HepG2 (cell line): ENCODE data around the gene SEMA3C. TPM values are rescaled to one million over a fixed set of nuclear protein-coding genes. Genes with fewer than 3 reads are reported as not detected.

Experiments
- ATAC-seq: fragments of 200-7000 bp; cut with Tn5 transposase; 3 replicates; pipeline ENCODE4 v1.9.1; 2020; ENCODE audit warnings: mild to moderate bottlenecking, moderate library complexity
- BruUV-seq: library from RNA; stranded (reverse); fragments of 400-500 nt; replicated peaks from 2 replicates; lab custom pipeline; 2021; lab: Mats Ljungman, UMichigan
- CTCF ChIA-PET: fragments of 300-600 bp; formaldehyde crosslinking; extraction: SDS; loops from one replicate; lab custom pipeline; 2021; ENCODE audit warnings: low total read pairs, inconsistent platforms, low intra/inter-chr PET ratio; lab: Yijun Ruan, JAX
- POLR2A ChIA-PET: fragments of 350-600 bp; sonication (Branson Sonifier 250); formaldehyde crosslinking; loops from one replicate; lab custom pipeline; 2020; ENCODE audit warnings: antibody characterized with exemption, inconsistent platforms; lab: Yijun Ruan, JAX
- DNase-seq: peaks from one replicate; pipeline ENCODE4 v3.0.0-alpha.2; 2015; ENCODE audit warnings: low spot score
- FAIRE-seq: peaks from 3 replicates; lab custom pipeline; 2011; peaks lifted over from hg19 to GRCh38; lab: Jason Lieb, UNC
- H2AFZ ChIP-seq: one replicate; pipeline ENCODE4 v1.6.1; 2011; ENCODE audit warnings: low read length, inconsistent platforms
- H3K27ac ChIP-seq: fragments of 300-600 bp; 3 replicates; pipeline ENCODE4 v1.8.0; 2011; ENCODE audit warnings: mixed run types, mild to moderate bottlenecking, mixed read lengths, low read length, inconsistent platforms; ENCODE audit not compliant: insufficient read depth; ENCODE audit errors: extremely low read length
- H3K27me3 ChIP-seq, 2 experiments: fragments of 200-600 bp in 1 of 2; 2 replicates in 1 of 2; 3 replicates in 1 of 2; pipeline versions ENCODE4 v1.6.0 to v1.8.0; 2011; ENCODE audit warnings: low read length in 2 of 2, mild to moderate bottlenecking in 2 of 2, moderate library complexity in 2 of 2, inconsistent platforms in 1 of 2; ENCODE audit not compliant: insufficient read depth in 2 of 2, control insufficient read depth in 1 of 2
- H3K36me3 ChIP-seq, 2 experiments: fragments of 200-600 bp in 1 of 2; replicated peaks in 1 of 2; 2 replicates in 1 of 2; 3 replicates in 1 of 2; pipeline versions ENCODE4 v1.5.1 to v1.8.0; 2011; ENCODE audit warnings: low read length in 2 of 2, inconsistent platforms in 1 of 2; ENCODE audit not compliant: insufficient read depth in 2 of 2, control insufficient read depth in 1 of 2
- H3K4me1 ChIP-seq: 2 replicates; pipeline ENCODE4 v1.5.1; 2012; ENCODE audit warnings: low read length, inconsistent platforms; ENCODE audit not compliant: insufficient read depth
- H3K4me2 ChIP-seq: 2 replicates; pipeline ENCODE4 v1.6.0; 2011; ENCODE audit warnings: low read depth, low read length, inconsistent platforms
- H3K4me3 ChIP-seq, 3 experiments: fragments of 200-600 bp in 1 of 3; sonication (generic), shearing (Covaris generic) in 1 of 3; replicated peaks in 1 of 3; 2 replicates each; pipeline ENCODE4 v1.5.1; 2011 to 2016; ENCODE audit warnings: low read length in 3 of 3, inconsistent platforms in 2 of 3, low read depth in 2 of 3, mild to moderate bottlenecking in 2 of 3, control low read depth in 1 of 3, mixed read lengths in 1 of 3; ENCODE audit not compliant: insufficient read depth in 1 of 3
- H3K79me2 ChIP-seq: one replicate; pipeline ENCODE4 v1.6.1; 2011; ENCODE audit warnings: low read length, inconsistent platforms; ENCODE audit not compliant: insufficient read depth
- H3K9ac ChIP-seq: 2 replicates; pipeline ENCODE4 v1.6.0; 2011; ENCODE audit warnings: mild to moderate bottlenecking, low read depth, low read length, inconsistent platforms; ENCODE audit not compliant: insufficient read depth
- H3K9me3 ChIP-seq: 2 replicates; pipeline ENCODE4 v1.5.1; 2012; ENCODE audit warnings: mild to moderate bottlenecking, low read length
- H4K20me1 ChIP-seq: 2 replicates; pipeline ENCODE4 v1.6.0; 2011; ENCODE audit warnings: inconsistent platforms, mild to moderate bottlenecking, low read length, moderate library complexity; ENCODE audit not compliant: insufficient read depth
- BHLHE40 ChIP-seq: IDR thresholded peaks from 2 replicates; pipeline ENCODE4 v1.6.1; 2011; ENCODE audit warnings: low read length, improper control_type of control experiment
- FOXJ3 ChIP-seq: sonication (generic); formaldehyde crosslinking; IDR thresholded peaks from 2 replicates; pipeline ENCODE4 v1.4.0; 2020; ENCODE audit warnings: missing genetic modification reagents, mild to moderate bottlenecking, borderline replicate concordance
- HHEX ChIP-seq: IDR thresholded peaks from 2 replicates; pipeline ENCODE4 v1.6.1; 2016; ENCODE audit warnings: control low read depth
- HNF4G ChIP-seq, 2 experiments: sonication (generic) in 1 of 2; formaldehyde crosslinking in 1 of 2; IDR thresholded peaks; 2 replicates each; pipeline versions ENCODE4 v1.4.0 to v1.6.1; 2011 to 2020; ENCODE audit warnings: borderline replicate concordance in 2 of 2, low read depth in 2 of 2, mild to moderate bottlenecking in 2 of 2, low read length in 1 of 2, missing genetic modification reagents in 1 of 2, moderate library complexity in 1 of 2
- MAF1 ChIP-seq: sonication (generic); formaldehyde crosslinking; IDR thresholded peaks from 2 replicates; pipeline ENCODE4 v1.5.0; 2020; ENCODE audit warnings: missing genetic modification reagents, borderline replicate concordance
- RAD21 ChIP-seq: fragments of 450-650 bp; formaldehyde crosslinking; IDR thresholded peaks from 2 replicates; pipeline ENCODE4 v1.5.0; 2020; ENCODE audit warnings: mild to moderate bottlenecking
- RFX3 ChIP-seq: IDR thresholded peaks from 2 replicates; pipeline ENCODE4 v1.6.1; 2016; ENCODE audit warnings: missing biosample characterization, missing genetic modification reagents
- ZNF121 ChIP-seq: sonication (generic); formaldehyde crosslinking; IDR thresholded peaks from 2 replicates; pipeline ENCODE4 v1.5.0; 2020; ENCODE audit warnings: mild to moderate bottlenecking, missing genetic modification reagents
- ZNF530 ChIP-seq: sonication (generic); formaldehyde crosslinking; IDR thresholded peaks from 2 replicates; pipeline ENCODE4 v1.5.0; 2020; ENCODE audit warnings: low read depth, mild to moderate bottlenecking, missing genetic modification reagents
- ZNF792 ChIP-seq: IDR thresholded peaks from 2 replicates; pipeline ENCODE4 v1.6.1; 2016
- WGBS: methylation state at CpG from one replicate; pipeline ENCODE4 v1.1.6; 2017; ENCODE audit warnings: low lambda C conversion rate; 5-methylcytosine and 5-hydroxymethylcytosine counted together
- in situ Hi-C: cut with HindIII; loops from 2 replicates; pipeline ENCODE4 v1.10.0; 2017; ENCODE audit warnings: low pct_unique_long_range_greater_than_20kb; ENCODE audit not compliant: extremely low pct_ligation_motif_present
- intact Hi-C: fragments of 100-400 bp; cut with micrococcal nuclease; formaldehyde crosslinking; loops from one replicate; pipeline ENCODE4 v1.10.0; 2022; ENCODE audit not compliant: unreplicated experiment
- polyA plus RNA-seq, 8 experiments: library from polyadenylated mRNA; depleted of rRNA in 3 of 8; stranded (reverse) in 7 of 8; unstranded in 1 of 8; fragments of >200 nt; fragmentation: Illumina TruSeq in 4 of 8; extraction: Trizol in 4 of 8; gene quantifications; 2 replicates each; pipeline versions ENCODE4 v1.2.1 to v1.2.3, GENCODE V29; 2011 to 2016; ENCODE audit warnings: low read depth in 4 of 8, missing spikeins in 1 of 8, mixed read lengths in 1 of 8; ENCODE audit not compliant: insufficient read depth in 1 of 8
- total RNA-seq, 5 experiments: library from RNA; depleted of rRNA; stranded (reverse); fragments of >200 nt; fragmentation: Illumina TruSeq; extraction: Trizol; gene quantifications; 2 replicates each; pipeline ENCODE4 v1.2.3, GENCODE V29; 2016; ENCODE audit warnings: low read depth in 1 of 5
- TF ChIP-seq, protein P1 (sequence below): sonication (generic); formaldehyde crosslinking; IDR thresholded peaks from 2 replicates; pipeline ENCODE4 v1.4.0; 2020; ENCODE audit warnings: missing genetic modification reagents
- TF ChIP-seq, protein P2 (sequence below), 2 experiments: sonication (generic) in 1 of 2; formaldehyde crosslinking in 1 of 2; IDR thresholded peaks; 2 replicates each; pipeline versions ENCODE4 v1.4.0 to v1.6.1; 2018 to 2020; ENCODE audit warnings: missing genetic modification reagents in 2 of 2, borderline replicate concordance in 1 of 2, low read depth in 1 of 2, mild to moderate bottlenecking in 1 of 2, missing biosample characterization in 1 of 2
- TF ChIP-seq, protein P3 (sequence below): sonication (generic); formaldehyde crosslinking; IDR thresholded peaks from 2 replicates; pipeline ENCODE4 v1.8.1; 2022; ENCODE audit warnings: low read depth, mild to moderate bottlenecking, missing genetic modification reagents
- TF ChIP-seq, protein P4 (sequence below): sonication (generic); formaldehyde crosslinking; IDR thresholded peaks from 2 replicates; pipeline ENCODE4 v1.8.1; 2023; ENCODE audit warnings: missing genetic modification reagents, inconsistent platforms, borderline replicate concordance
- TF ChIP-seq, protein P5 (sequence below): sonication (generic); formaldehyde crosslinking; IDR thresholded peaks from 2 replicates; pipeline ENCODE4 v1.9.0; 2021; ENCODE audit warnings: missing genetic modification reagents, borderline replicate concordance

SEMA3C gene
- total and polyA plus RNA-seq, 2 of the 13 experiments (the other 11 are each of a cell fraction or from before 2014, with no cell fraction given), result 0.05 to 0.13 TPM

DNA sequence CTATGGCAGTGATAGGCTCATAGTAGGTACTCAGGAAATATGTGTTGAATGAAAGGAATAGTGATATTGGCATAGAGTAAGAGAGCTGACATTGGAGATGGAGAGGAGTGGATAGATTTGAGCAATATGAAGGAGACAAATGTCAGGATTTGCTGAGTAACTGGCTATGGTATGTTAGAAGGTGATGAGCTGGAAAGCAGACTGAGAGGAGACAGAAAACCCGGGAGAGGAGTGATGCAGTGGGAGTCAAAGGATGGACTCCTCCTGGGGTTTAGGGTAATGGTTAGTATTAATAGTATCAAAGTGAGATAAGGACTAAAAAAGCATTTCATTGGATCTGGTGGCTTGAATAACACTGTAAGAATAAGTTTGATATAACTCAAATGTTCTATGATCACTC, 215.6 kb downstream of the SEMA3C start:
- no TSS peak for BruUV-seq
- Histone ChIP-seq H3K9ac (no peak overlapping the region), H3K4me2 (no peak overlapping the region), H3K9me3 (no peaks in the 10 kb centered on the region), H3K27me3 (peaks cover 0 to 2% of the 10 kb centered on the region in 2 experiments; a peak in 1 of 5 replicates), H2AFZ (no peak overlapping the region), H3K4me3 (no peak overlapping the region), H3K27ac (no peak overlapping the region), H4K20me1 (no peaks in the 10 kb centered on the region), H3K36me3 (no peaks in the 10 kb centered on the region), H3K79me2 (no peaks in the 10 kb centered on the region), H3K4me1 (no peaks in the 10 kb centered on the region)
- intact Hi-C loops (no loop called here), in situ Hi-C loops (loop anchor here (5.0 to 10.0 kb wide), 2 partner anchors 552 to 744 kb away; no protein-coding TSS in a partner anchor)
- TF ChIP-seq, protein P1, sequence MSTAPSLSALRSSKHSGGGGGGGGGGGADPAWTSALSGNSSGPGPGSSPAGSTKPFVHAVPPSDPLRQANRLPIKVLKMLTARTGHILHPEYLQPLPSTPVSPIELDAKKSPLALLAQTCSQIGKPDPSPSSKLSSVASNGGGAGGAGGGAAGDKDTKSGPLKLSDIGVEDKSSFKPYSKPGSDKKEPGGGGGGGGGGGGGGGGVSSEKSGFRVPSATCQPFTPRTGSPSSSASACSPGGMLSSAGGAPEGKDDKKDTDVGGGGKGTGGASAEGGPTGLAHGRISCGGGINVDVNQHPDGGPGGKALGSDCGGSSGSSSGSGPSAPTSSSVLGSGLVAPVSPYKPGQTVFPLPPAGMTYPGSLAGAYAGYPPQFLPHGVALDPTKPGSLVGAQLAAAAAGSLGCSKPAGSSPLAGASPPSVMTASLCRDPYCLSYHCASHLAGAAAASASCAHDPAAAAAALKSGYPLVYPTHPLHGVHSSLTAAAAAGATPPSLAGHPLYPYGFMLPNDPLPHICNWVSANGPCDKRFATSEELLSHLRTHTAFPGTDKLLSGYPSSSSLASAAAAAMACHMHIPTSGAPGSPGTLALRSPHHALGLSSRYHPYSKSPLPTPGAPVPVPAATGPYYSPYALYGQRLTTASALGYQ (CRISPR knock-in tag), result no peak
- TF ChIP-seq RFX3, result no peak
- no peak for TF ChIP-seq ZNF530 (CRISPR knock-in tag)
- TF ChIP-seq, protein P2, sequence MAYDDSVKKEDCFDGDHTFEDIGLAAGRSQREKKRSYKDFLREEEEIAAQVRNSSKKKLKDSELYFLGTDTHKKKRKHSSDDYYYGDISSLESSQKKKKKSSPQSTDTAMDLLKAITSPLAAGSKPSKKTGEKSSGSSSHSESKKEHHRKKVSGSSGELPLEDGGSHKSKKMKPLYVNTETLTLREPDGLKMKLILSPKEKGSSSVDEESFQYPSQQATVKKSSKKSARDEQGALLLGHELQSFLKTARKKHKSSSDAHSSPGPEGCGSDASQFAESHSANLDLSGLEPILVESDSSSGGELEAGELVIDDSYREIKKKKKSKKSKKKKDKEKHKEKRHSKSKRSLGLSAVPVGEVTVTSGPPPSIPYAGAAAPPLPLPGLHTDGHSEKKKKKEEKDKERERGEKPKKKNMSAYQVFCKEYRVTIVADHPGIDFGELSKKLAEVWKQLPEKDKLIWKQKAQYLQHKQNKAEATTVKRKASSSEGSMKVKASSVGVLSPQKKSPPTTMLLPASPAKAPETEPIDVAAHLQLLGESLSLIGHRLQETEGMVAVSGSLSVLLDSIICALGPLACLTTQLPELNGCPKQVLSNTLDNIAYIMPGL (CRISPR knock-in tag; IDR thresholded peaks at IDR 0.05; ENCODE audit: borderline replicate concordance in 1 of 2, low read depth in 1 of 2), result no peak
- TF ChIP-seq BHLHE40, result no peak
- TF ChIP-seq FOXJ3 (CRISPR knock-in tag), result no peak
- TF ChIP-seq ZNF121 (CRISPR knock-in tag), result no peak
- TF ChIP-seq, protein P3, sequence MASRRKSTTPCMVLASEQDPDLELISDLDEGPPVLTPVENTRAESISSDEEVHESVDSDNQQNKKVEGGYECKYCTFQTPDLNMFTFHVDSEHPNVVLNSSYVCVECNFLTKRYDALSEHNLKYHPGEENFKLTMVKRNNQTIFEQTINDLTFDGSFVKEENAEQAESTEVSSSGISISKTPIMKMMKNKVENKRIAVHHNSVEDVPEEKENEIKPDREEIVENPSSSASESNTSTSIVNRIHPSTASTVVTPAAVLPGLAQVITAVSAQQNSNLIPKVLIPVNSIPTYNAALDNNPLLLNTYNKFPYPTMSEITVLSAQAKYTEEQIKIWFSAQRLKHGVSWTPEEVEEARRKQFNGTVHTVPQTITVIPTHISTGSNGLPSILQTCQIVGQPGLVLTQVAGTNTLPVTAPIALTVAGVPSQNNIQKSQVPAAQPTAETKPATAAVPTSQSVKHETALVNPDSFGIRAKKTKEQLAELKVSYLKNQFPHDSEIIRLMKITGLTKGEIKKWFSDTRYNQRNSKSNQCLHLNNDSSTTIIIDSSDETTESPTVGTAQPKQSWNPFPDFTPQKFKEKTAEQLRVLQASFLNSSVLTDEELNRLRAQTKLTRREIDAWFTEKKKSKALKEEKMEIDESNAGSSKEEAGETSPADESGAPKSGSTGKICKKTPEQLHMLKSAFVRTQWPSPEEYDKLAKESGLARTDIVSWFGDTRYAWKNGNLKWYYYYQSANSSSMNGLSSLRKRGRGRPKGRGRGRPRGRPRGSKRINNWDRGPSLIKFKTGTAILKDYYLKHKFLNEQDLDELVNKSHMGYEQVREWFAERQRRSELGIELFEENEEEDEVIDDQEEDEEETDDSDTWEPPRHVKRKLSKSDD, result no peak
- TF ChIP-seq HNF4G (IDR thresholded peaks at IDR 0.05; ENCODE audit: borderline replicate concordance, low read depth, low read length), result no peak
- no peak for TF ChIP-seq HNF4G (CRISPR knock-in tag; IDR thresholded peaks at IDR 0.05; ENCODE audit: borderline replicate concordance, low read depth)
- TF ChIP-seq, protein P4, sequence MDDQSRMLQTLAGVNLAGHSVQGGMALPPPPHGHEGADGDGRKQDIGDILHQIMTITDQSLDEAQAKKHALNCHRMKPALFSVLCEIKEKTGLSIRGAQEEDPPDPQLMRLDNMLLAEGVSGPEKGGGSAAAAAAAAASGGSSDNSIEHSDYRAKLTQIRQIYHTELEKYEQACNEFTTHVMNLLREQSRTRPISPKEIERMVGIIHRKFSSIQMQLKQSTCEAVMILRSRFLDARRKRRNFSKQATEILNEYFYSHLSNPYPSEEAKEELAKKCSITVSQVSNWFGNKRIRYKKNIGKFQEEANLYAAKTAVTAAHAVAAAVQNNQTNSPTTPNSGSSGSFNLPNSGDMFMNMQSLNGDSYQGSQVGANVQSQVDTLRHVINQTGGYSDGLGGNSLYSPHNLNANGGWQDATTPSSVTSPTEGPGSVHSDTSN (CRISPR knock-in tag), result no peak
- no peak for TF ChIP-seq RAD21
- TF ChIP-seq HHEX, result no peak
- TF ChIP-seq MAF1, result no peak
- no peak for TF ChIP-seq ZNF792
- TF ChIP-seq, protein P5, sequence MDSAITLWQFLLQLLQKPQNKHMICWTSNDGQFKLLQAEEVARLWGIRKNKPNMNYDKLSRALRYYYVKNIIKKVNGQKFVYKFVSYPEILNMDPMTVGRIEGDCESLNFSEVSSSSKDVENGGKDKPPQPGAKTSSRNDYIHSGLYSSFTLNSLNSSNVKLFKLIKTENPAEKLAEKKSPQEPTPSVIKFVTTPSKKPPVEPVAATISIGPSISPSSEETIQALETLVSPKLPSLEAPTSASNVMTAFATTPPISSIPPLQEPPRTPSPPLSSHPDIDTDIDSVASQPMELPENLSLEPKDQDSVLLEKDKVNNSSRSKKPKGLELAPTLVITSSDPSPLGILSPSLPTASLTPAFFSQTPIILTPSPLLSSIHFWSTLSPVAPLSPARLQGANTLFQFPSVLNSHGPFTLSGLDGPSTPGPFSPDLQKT (CRISPR knock-in tag), result no peak
- ChIA-PET POLR2A (no interaction called here), CTCF (no interaction called here)
- WGBS, result 0% methylated on average over 1 of the region's 1 CpG
- no peak for FAIRE-seq
- DNase-seq, result no peak
- ATAC-seq, result no peak
